Mammary epithelial cell (primary cell): ENCODE measurements around the gene COL13A1.

Experiments used
- CTCF ChIP-seq, 2 donors: IDR thresholded peaks in 1 of 2; conservative IDR thresholded peaks in 1 of 2; 2 replicates each; pipeline ENCODE4 v1.5.1; 2011 to 2012; ENCODE audit warnings: inconsistent platforms in 2 of 2, low read length in 2 of 2, mild to moderate bottlenecking in 2 of 2, control low read depth in 1 of 2, low read depth in 1 of 2; ENCODE audit not compliant: insufficient read depth in 1 of 2; ENCODE audit errors: extremely low read depth in 1 of 2
- EZH2 ChIP-seq: IDR thresholded peaks from 2 replicates; pipeline ENCODE4 v1.6.1; 2012; ENCODE audit warnings: low read length, inconsistent platforms, borderline replicate concordance

GRCh38 chr10:69835233-69835632 is 33.5 kb downstream of the COL13A1 start:
- TF ChIP-seq EZH2, result no peak
- no peak for TF ChIP-seq CTCF (conservative IDR thresholded peaks at IDR 0.05 in 1 of 2, IDR thresholded peaks at IDR 0.05 in 1 of 2; ENCODE audit: extremely low read depth in 1 of 2, insufficient read depth in 1 of 2, low read depth in 1 of 2, low read length in 2 of 2)
